Stimulated activated naive CD8-positive, alpha-beta T cell treated with anti-CD3 and anti-CD28 coated beads, Interleukin-15, Interleukin-2, amounts not matched to agents 100 ng/mL and 50 ng/mL, for 24 hours (primary cell): ENCODE measurements around the gene RPA1.
"Not testable (repeated sequence)": the region's sequence is repeated elsewhere in the genome, so short reads cannot be mapped to it uniquely, and the experiment has no call there.

ENCODE experiments used
- H3K27ac Mint-ChIP-seq: one replicate; pipeline ENCODE4 v1.8.0; 2021; ENCODE audit warnings: mild to moderate bottlenecking, mixed read lengths
- H3K27me3 Mint-ChIP-seq: one replicate; pipeline ENCODE4 v1.8.0; 2021; ENCODE audit warnings: mixed read lengths
- H3K36me3 Mint-ChIP-seq: one replicate; pipeline ENCODE4 v1.8.0; 2021; ENCODE audit warnings: low read depth, mixed read lengths
- H3K4me1 Mint-ChIP-seq: one replicate; pipeline ENCODE4 v1.8.0; 2021; ENCODE audit warnings: low read depth, mixed read lengths
- H3K4me3 Mint-ChIP-seq: one replicate; pipeline ENCODE4 v1.8.0; 2021; ENCODE audit warnings: mild to moderate bottlenecking, mixed read lengths
- H3K9me3 Mint-ChIP-seq: one replicate; pipeline ENCODE4 v1.8.0; 2021; ENCODE audit warnings: mixed read lengths

RPA1 gene

GRCh38 chr17:1880851-1881630, 51.2 kb downstream of the RPA1 start:
- Mint-ChIP-seq H3K36me3 (peaks cover 79% of the 10 kb centered on the region), H3K27ac (no peak overlapping the region), H3K4me1 (no peaks in the 10 kb centered on the region), H3K4me3 (no peak overlapping the region), H3K27me3 (no peaks in the 10 kb centered on the region), H3K9me3 (no peaks in the 10 kb centered on the region)

- Mint-ChIP-seq H3K4me3 (no peak overlapping the region), H3K9me3 (no peaks in the 10 kb centered on the region), H3K36me3 (peaks cover 71% of the 10 kb centered on the region), H3K27me3 (no peaks in the 10 kb centered on the region), H3K4me1 (no peaks in the 10 kb centered on the region), H3K27ac (no peak overlapping the region)
Observed at GRCh38 chr17:1882836-1883235, 53.0 kb downstream of the RPA1 start.

- Mint-ChIP-seq H3K36me3 (peaks cover 73% of the 10 kb centered on the region), H3K27ac (no peak overlapping the region), H3K4me1 (no peaks in the 10 kb centered on the region), H3K9me3 (no peaks in the 10 kb centered on the region), H3K27me3 (no peaks in the 10 kb centered on the region), H3K4me3 (no peak overlapping the region)
Observed at GRCh38 chr17:1883536-1883935, 53.7 kb downstream of the RPA1 start.

GRCh38 chr17:1888741-1889140, 58.9 kb downstream of the RPA1 start:
- peaks cover 61% of the 10 kb centered on the region for H3K36me3 Mint-ChIP-seq
- no peak overlapping the region for H3K27ac Mint-ChIP-seq

GRCh38 chr17:1890758-1891450, 61.1 kb downstream of the RPA1 start:
- H3K27me3 Mint-ChIP-seq = no peaks in the 10 kb centered on the region
- H3K27ac Mint-ChIP-seq = peak overlapping the region; percentile 56
- H3K36me3 Mint-ChIP-seq = peaks cover 55% of the 10 kb centered on the region

More at GRCh38 chr17:1888741-1889140, 58.9 kb downstream of the RPA1 start:
- Mint-ChIP-seq H3K27me3 (no peaks in the 10 kb centered on the region), H3K9me3 (no peaks in the 10 kb centered on the region), H3K4me3 (no peak overlapping the region), H3K4me1 (peaks cover 8% of the 10 kb centered on the region)

GRCh38 chr17:1894753-1895339, 65.0 kb downstream of the RPA1 start:
- Mint-ChIP-seq H3K9me3 (no peaks in the 10 kb centered on the region), H3K36me3 (peaks cover 70% of the 10 kb centered on the region), H3K4me1 (peaks cover 8% of the 10 kb centered on the region), H3K4me3 (no peak overlapping the region), H3K27ac (no peak overlapping the region), H3K27me3 (no peaks in the 10 kb centered on the region)

More at GRCh38 chr17:1890758-1891450, 61.1 kb downstream of the RPA1 start:
- H3K4me3 Mint-ChIP-seq = peak overlapping the region; percentile 2
- peaks cover 8% of the 10 kb centered on the region for H3K4me1 Mint-ChIP-seq
- H3K9me3 Mint-ChIP-seq = no peaks in the 10 kb centered on the region

- not testable (repeated sequence) for H3K4me1 Mint-ChIP-seq
Observed at GRCh38 chr17:1895479-1895878, 65.7 kb downstream of the RPA1 start.

GRCh38 chr17:1896243-1897104, 66.7 kb downstream of the RPA1 start:
- Mint-ChIP-seq H3K27me3 (no peaks in the 10 kb centered on the region), H3K36me3 (peaks cover 63% of the 10 kb centered on the region), H3K9me3 (no peaks in the 10 kb centered on the region), H3K27ac (no peak overlapping the region), H3K4me3 (no peak overlapping the region), H3K4me1 (no peaks in the 10 kb centered on the region)

More at GRCh38 chr17:1895479-1895878, 65.7 kb downstream of the RPA1 start:
- H3K36me3 Mint-ChIP-seq = peaks cover 70% of the 10 kb centered on the region
- not testable (repeated sequence) for H3K9me3 Mint-ChIP-seq, H3K27me3 Mint-ChIP-seq, H3K27ac Mint-ChIP-seq, H3K4me3 Mint-ChIP-seq

- Mint-ChIP-seq H3K27ac (no peak overlapping the region), H3K4me3 (no peak overlapping the region), H3K36me3 (peaks cover 60% of the 10 kb centered on the region), H3K4me1 (no peaks in the 10 kb centered on the region), H3K9me3 (no peaks in the 10 kb centered on the region), H3K27me3 (no peaks in the 10 kb centered on the region)
Observed at GRCh38 chr17:1897105-1897656, 67.4 kb downstream of the RPA1 start.

GRCh38 chr17:1898332-1898731, 68.5 kb downstream of the RPA1 start:
- Mint-ChIP-seq H3K36me3 (peaks cover 50% of the 10 kb centered on the region), H3K27me3 (no peaks in the 10 kb centered on the region), H3K4me3 (no peak overlapping the region)

GRCh38 chr17:1898872-1899271, 69.1 kb downstream of the RPA1 start:
- Mint-ChIP-seq H3K36me3 (peaks cover 46% of the 10 kb centered on the region), H3K27ac (no peak overlapping the region), H3K27me3 (no peaks in the 10 kb centered on the region), H3K4me3 (no peak overlapping the region), H3K9me3 (no peaks in the 10 kb centered on the region), H3K4me1 (no peaks in the 10 kb centered on the region)

More at GRCh38 chr17:1898332-1898731, 68.5 kb downstream of the RPA1 start:
- H3K9me3 Mint-ChIP-seq = no peaks in the 10 kb centered on the region
- no peaks in the 10 kb centered on the region for H3K4me1 Mint-ChIP-seq
- H3K27ac Mint-ChIP-seq = no peak overlapping the region

GRCh38 chr17:1899403-1900000, 69.7 kb downstream of the RPA1 start:
- no peak overlapping the region for H3K4me3 Mint-ChIP-seq
- H3K4me1 Mint-ChIP-seq = no peaks in the 10 kb centered on the region
- no peak overlapping the region for H3K27ac Mint-ChIP-seq
- peaks cover 40% of the 10 kb centered on the region for H3K36me3 Mint-ChIP-seq
- H3K27me3 Mint-ChIP-seq = no peaks in the 10 kb centered on the region
- H3K9me3 Mint-ChIP-seq = no peaks in the 10 kb centered on the region

- Mint-ChIP-seq H3K4me3 (no peak overlapping the region), H3K36me3 (peaks cover under 1% of the 10 kb centered on the region), H3K9me3 (no peaks in the 10 kb centered on the region), H3K27ac (no peak overlapping the region), H3K4me1 (peaks cover 13% of the 10 kb centered on the region), H3K27me3 (peaks cover 36% of the 10 kb centered on the region)
Observed at GRCh38 chr17:1904273-1905182, 74.7 kb downstream of the RPA1 start.
